Liver (tissue), 9 donors: ENCODE data around the gene NUDT15. TPM values are rescaled to one million over a fixed set of nuclear protein-coding genes. Genes with fewer than 3 reads are reported as not detected.

Experiments
- DNase-seq: peaks from one replicate; pipeline ENCODE4 v3.0.0-alpha.2; 2017; ENCODE audit warnings: low spot score
- H3K27ac ChIP-seq, 2 donors: one replicate each; pipeline ENCODE4 v1.7.0; 2013; ENCODE audit warnings: inconsistent platforms in 2 of 2, low read length in 2 of 2, control low read depth in 1 of 2, low read depth in 1 of 2, mild to moderate bottlenecking in 1 of 2
- H3K27me3 ChIP-seq, 4 donors: one replicate each; pipeline versions ENCODE4 v1.6.1 to v1.7.0; 2013; ENCODE audit warnings: low read length in 3 of 4, inconsistent platforms in 1 of 4, mild to moderate bottlenecking in 1 of 4, moderate library complexity in 1 of 4; ENCODE audit not compliant: control insufficient read depth in 4 of 4, insufficient read depth in 4 of 4
- H3K36me3 ChIP-seq, 4 donors: one replicate each; pipeline versions ENCODE4 v1.6.1 to v1.7.0; 2013; ENCODE audit warnings: low read length in 3 of 4, mild to moderate bottlenecking in 3 of 4, low read depth in 1 of 4, moderate library complexity in 1 of 4; ENCODE audit not compliant: control insufficient read depth in 4 of 4, insufficient read depth in 3 of 4
- H3K4me1 ChIP-seq, 4 donors: one replicate each; pipeline versions ENCODE4 v1.6.1 to v1.7.0; 2013; ENCODE audit warnings: low read length in 3 of 4, mild to moderate bottlenecking in 3 of 4, moderate library complexity in 1 of 4; ENCODE audit not compliant: control insufficient read depth in 4 of 4, insufficient read depth in 4 of 4
- H3K4me3 ChIP-seq, 3 donors: one replicate each; pipeline versions ENCODE4 v1.6.1 to v1.7.0; 2013; ENCODE audit warnings: low read length in 3 of 3, control low read depth in 1 of 3, low read depth in 1 of 3, mild to moderate bottlenecking in 1 of 3
- H3K9ac ChIP-seq, 2 donors: one replicate each; pipeline ENCODE4 v1.7.0; 2013; ENCODE audit warnings: low read length in 2 of 2, mild to moderate bottlenecking in 2 of 2, moderate library complexity in 2 of 2, control low read depth in 1 of 2, low read depth in 1 of 2
- H3K9me3 ChIP-seq, 4 donors: one replicate each; pipeline versions ENCODE4 v1.6.1 to v1.7.0; 2013; ENCODE audit warnings: low read length in 3 of 4; ENCODE audit not compliant: control insufficient read depth in 4 of 4
- ATF3 ChIP-seq: IDR thresholded peaks from 2 replicates; pipeline ENCODE4 v1.6.1; 2016; ENCODE audit warnings: antibody characterized with exemption
- EGR1 ChIP-seq, 2 donors: IDR thresholded peaks; 2 replicates each; pipeline ENCODE4 v1.6.1; 2016 to 2018; ENCODE audit warnings: antibody characterized with exemption in 2 of 2, low read depth in 2 of 2
- FOXA1 ChIP-seq: IDR thresholded peaks from 2 replicates; pipeline ENCODE4 v1.6.1; 2016; ENCODE audit warnings: antibody characterized with exemption
- FOXA2 ChIP-seq: IDR thresholded peaks from 2 replicates; pipeline ENCODE4 v1.6.1; 2016; ENCODE audit warnings: antibody characterized with exemption
- GABPA ChIP-seq, 2 donors: IDR thresholded peaks in 1 of 2; conservative IDR thresholded peaks in 1 of 2; 2 replicates each; pipeline ENCODE4 v1.6.1; 2016; ENCODE audit warnings: antibody characterized with exemption in 2 of 2, mild to moderate bottlenecking in 1 of 2, moderate library complexity in 1 of 2
- HNF4A ChIP-seq, 2 donors: conservative IDR thresholded peaks; 2 replicates each; pipeline ENCODE4 v1.6.1; 2016; ENCODE audit warnings: antibody characterized with exemption in 2 of 2, mild to moderate bottlenecking in 2 of 2
- HNF4G ChIP-seq: IDR thresholded peaks from 2 replicates; pipeline ENCODE4 v1.6.1; 2016; ENCODE audit warnings: antibody characterized with exemption
- JUND ChIP-seq, 2 donors: IDR thresholded peaks; 2 replicates each; pipeline ENCODE4 v1.6.1; 2016; ENCODE audit warnings: antibody characterized with exemption in 2 of 2
- NR2F2 ChIP-seq: IDR thresholded peaks from 2 replicates; pipeline ENCODE4 v1.6.1; 2016; ENCODE audit warnings: antibody characterized with exemption
- RAD21 ChIP-seq, 2 donors: IDR thresholded peaks; 2 replicates each; pipeline ENCODE4 v1.6.1; 2016; ENCODE audit warnings: antibody characterized with exemption in 2 of 2, mild to moderate bottlenecking in 2 of 2
- REST ChIP-seq: IDR thresholded peaks from 2 replicates; pipeline ENCODE4 v1.6.1; 2016; ENCODE audit warnings: antibody characterized with exemption, mild to moderate bottlenecking
- RXRA ChIP-seq, 2 donors: IDR thresholded peaks; 2 replicates each; pipeline ENCODE4 v1.6.1; 2017 to 2018; ENCODE audit warnings: antibody characterized with exemption in 2 of 2, mild to moderate bottlenecking in 1 of 2
- SP1 ChIP-seq: IDR thresholded peaks from 2 replicates; pipeline ENCODE4 v1.6.1; 2018; ENCODE audit warnings: antibody characterized with exemption, mild to moderate bottlenecking
- TAF1 ChIP-seq: conservative IDR thresholded peaks from 2 replicates; pipeline ENCODE4 v1.6.1; 2016; ENCODE audit warnings: antibody characterized with exemption, mild to moderate bottlenecking
- YY1 ChIP-seq: IDR thresholded peaks from 2 replicates; pipeline ENCODE4 v1.6.1; 2016; ENCODE audit warnings: antibody characterized with exemption, mild to moderate bottlenecking
- ZBTB33 ChIP-seq: IDR thresholded peaks from 2 replicates; pipeline ENCODE4 v1.6.1; 2016; ENCODE audit warnings: antibody characterized with exemption
- WGBS: extraction: QIAGEN DNeasy Blood & Tissue Kit; methylation state at CpG from one replicate; pipeline ENCODE4 v1.1.7; 2013; 5-methylcytosine and 5-hydroxymethylcytosine counted together
- polyA plus RNA-seq, 2 donors: library from polyadenylated mRNA; stranded (reverse) in 1 of 2; unstranded in 1 of 2; fragments of 200-250 nt in 1 of 2; fragments of >200 nt in 1 of 2; fragmentation: Nextera tagmentation in 1 of 2; extraction: Ambion mirVana in 1 of 2; gene quantifications; one replicate each; pipeline versions ENCODE4 v1.2.1 to v1.2.3, GENCODE V29; 2013 to 2015
- total RNA-seq, 2 donors: library from RNA; depleted of rRNA; stranded (reverse); fragments of >200 nt; gene quantifications; one replicate each; pipeline ENCODE4 v1.2.3, GENCODE V29; 2014
- TF ChIP-seq, protein P1 (sequence below): IDR thresholded peaks from 2 replicates; pipeline ENCODE4 v1.6.1; 2016; ENCODE audit warnings: antibody characterized with exemption
- TF ChIP-seq, protein P2 (sequence below): fragments of 150-350 bp; IDR thresholded peaks from 2 replicates; pipeline ENCODE4 v1.5.1; 2017; ENCODE audit warnings: improper control_type of control experiment, low read depth, low read length; ENCODE audit not compliant: missing input control
- donor health status: healthy.
- donor health status: healthy.
- donor health status: healthy.
- donor health status: healthy.
- donor health status: healthy.

Gene NUDT15
- total and polyA plus RNA-seq, 4 donors = 6.0 to 7.7 (median 6.9) TPM

DNA sequence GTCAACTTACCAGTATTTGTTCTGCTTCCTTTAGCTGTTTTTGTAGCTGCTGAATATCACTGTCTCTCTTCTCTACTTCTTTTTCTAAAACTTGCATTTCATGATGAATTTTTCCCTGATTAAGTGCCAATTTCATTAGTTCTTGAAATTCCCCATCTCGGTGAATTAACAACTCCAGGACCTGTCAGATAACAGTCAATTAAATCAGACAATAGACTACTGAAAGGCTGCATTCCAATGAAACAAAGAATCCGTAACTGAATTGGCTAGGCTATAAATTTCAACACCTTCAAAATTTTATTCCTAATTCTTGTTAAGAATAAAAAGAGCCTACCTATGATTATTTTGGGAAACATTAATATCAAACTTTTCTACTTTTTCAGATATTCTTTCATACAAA is 48.7 kb downstream of the NUDT15 start:
- H3K4me1 ChIP-seq = peaks cover 0 to 1% (median 0%) of the 10 kb centered on the region in 4 donors
- DNase-seq = no peak
- no peak overlapping the region for H3K9ac ChIP-seq
- H3K9me3 ChIP-seq = no peaks in the 10 kb centered on the region
- H3K36me3 ChIP-seq = peaks cover 4 to 29% (median 18%) of the 10 kb centered on the region in 4 donors
- H3K27me3 ChIP-seq = no peaks in the 10 kb centered on the region
- 89% methylated on average over 2 of the region's 2 CpGs for WGBS
- H3K27ac ChIP-seq = no peak overlapping the region
- TF ChIP-seq HNF4A (conservative IDR thresholded peaks at IDR 0.05) (no peak), HNF4G (no peak), ATF3 (no peak), YY1 (no peak), ZBTB33 (no peak), RXRA (IDR thresholded peaks at IDR 0.05) (no peak), FOXA1 (no peak), TAF1 (no peak), SP1 (no peak)
- H3K4me3 ChIP-seq = no peak overlapping the region

DNA sequence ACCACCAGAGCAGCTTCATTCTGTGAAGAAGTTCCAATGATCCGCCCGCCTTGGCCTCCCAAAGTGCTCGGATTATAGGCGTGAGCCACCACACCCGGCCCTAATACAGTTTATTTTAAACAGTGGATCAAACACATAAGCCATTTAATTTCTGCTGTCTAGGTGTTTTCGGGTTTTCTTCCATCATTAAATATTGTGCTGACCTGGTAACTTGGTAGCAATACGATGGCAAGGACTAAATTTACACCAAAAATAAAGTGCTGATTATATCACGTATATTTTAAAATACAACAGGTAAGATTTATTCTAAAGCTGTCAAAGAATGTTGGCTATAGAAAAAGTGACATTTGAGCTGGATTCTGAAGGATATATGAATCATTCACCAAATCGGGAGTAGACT is 56.1 kb downstream of the NUDT15 start:
- Histone ChIP-seq H3K4me1 (peaks cover 6 to 44% (median 26%) of the 10 kb centered on the region in 4 donors), H3K36me3 (no peaks in the 10 kb centered on the region), H3K4me3 (peak overlapping the region; percentile 77 to 98 (median 97)), H3K9ac (no peak overlapping the region), H3K9me3 (no peaks in the 10 kb centered on the region), H3K27me3 (no peaks in the 10 kb centered on the region), H3K27ac (no peak overlapping the region)
- DNase-seq = no peak
- WGBS = 84% methylated on average over 9 of the region's 9 CpGs
- TF ChIP-seq EGR1 (IDR thresholded peaks at IDR 0.05; ENCODE audit: low read depth in 2 of 2) (no peak), REST (no peak), FOXA2 (no peak), HNF4G (no peak), GABPA (IDR thresholded peaks at IDR 0.05 in 1 of 2, conservative IDR thresholded peaks at IDR 0.05 in 1 of 2) (no peak), JUND (IDR thresholded peaks at IDR 0.05) (no peak), YY1 (no peak), RAD21 (IDR thresholded peaks at IDR 0.05) (no peak), FOXA1 (no peak), ATF3 (no peak), NR2F2 (no peak), RXRA (IDR thresholded peaks at IDR 0.05) (no peak), HNF4A (conservative IDR thresholded peaks at IDR 0.05) (no peak), ZBTB33 (no peak), SP1 (no peak), TAF1 (no peak)
- TF ChIP-seq, protein P1, sequence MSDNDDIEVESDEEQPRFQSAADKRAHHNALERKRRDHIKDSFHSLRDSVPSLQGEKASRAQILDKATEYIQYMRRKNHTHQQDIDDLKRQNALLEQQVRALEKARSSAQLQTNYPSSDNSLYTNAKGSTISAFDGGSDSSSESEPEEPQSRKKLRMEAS = no peak
- TF ChIP-seq, protein P2, sequence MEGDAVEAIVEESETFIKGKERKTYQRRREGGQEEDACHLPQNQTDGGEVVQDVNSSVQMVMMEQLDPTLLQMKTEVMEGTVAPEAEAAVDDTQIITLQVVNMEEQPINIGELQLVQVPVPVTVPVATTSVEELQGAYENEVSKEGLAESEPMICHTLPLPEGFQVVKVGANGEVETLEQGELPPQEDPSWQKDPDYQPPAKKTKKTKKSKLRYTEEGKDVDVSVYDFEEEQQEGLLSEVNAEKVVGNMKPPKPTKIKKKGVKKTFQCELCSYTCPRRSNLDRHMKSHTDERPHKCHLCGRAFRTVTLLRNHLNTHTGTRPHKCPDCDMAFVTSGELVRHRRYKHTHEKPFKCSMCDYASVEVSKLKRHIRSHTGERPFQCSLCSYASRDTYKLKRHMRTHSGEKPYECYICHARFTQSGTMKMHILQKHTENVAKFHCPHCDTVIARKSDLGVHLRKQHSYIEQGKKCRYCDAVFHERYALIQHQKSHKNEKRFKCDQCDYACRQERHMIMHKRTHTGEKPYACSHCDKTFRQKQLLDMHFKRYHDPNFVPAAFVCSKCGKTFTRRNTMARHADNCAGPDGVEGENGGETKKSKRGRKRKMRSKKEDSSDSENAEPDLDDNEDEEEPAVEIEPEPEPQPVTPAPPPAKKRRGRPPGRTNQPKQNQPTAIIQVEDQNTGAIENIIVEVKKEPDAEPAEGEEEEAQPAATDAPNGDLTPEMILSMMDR = no peak
